DND-41 (cell line): ENCODE measurements around the gene NCSTN.

Experiments
- ATAC-seq: fragments of 200-7000 bp; cut with Tn5 transposase; 3 replicates; pipeline ENCODE4 v1.9.1; 2021; ENCODE audit warnings: low read depth; ENCODE audit not compliant: insufficient read depth
- DNase-seq: peaks from one replicate; pipeline ENCODE4 v3.0.0-alpha.2; 2020
- H2AFZ ChIP-seq: 2 replicates; pipeline ENCODE4 v1.6.0; 2012; ENCODE audit warnings: low read depth, low read length
- H3K27ac ChIP-seq: 2 replicates; pipeline ENCODE4 v1.5.1; 2012; ENCODE audit warnings: low read length, inconsistent platforms
- H3K27me3 ChIP-seq: fragments of 200-600 bp; sonication (generic); 2 replicates; pipeline ENCODE4 v1.6.0; 2012; ENCODE audit warnings: low read length, mild to moderate bottlenecking, inconsistent platforms; ENCODE audit not compliant: insufficient read depth, poor library complexity
- H3K36me3 ChIP-seq: 2 replicates; pipeline ENCODE4 v1.5.1; 2012; ENCODE audit warnings: low read length, inconsistent platforms; ENCODE audit not compliant: insufficient read depth
- H3K4me1 ChIP-seq: 2 replicates; pipeline ENCODE4 v1.5.1; 2012; ENCODE audit warnings: mild to moderate bottlenecking, low read length; ENCODE audit not compliant: insufficient read depth
- H3K4me2 ChIP-seq: 2 replicates; pipeline ENCODE4 v1.6.0; 2012; ENCODE audit warnings: mild to moderate bottlenecking, moderate library complexity, low read length, inconsistent platforms; ENCODE audit not compliant: insufficient read depth
- H3K4me3 ChIP-seq, 2 experiments: fragments of 200-600 bp in 1 of 2; shearing (Covaris generic) in 1 of 2; 2 replicates each; pipeline ENCODE4 v1.5.1; 2012 to 2016; ENCODE audit warnings: inconsistent platforms in 2 of 2, low read length in 2 of 2, mild to moderate bottlenecking in 2 of 2, low read depth in 1 of 2, moderate library complexity in 1 of 2
- H3K79me2 ChIP-seq: 2 replicates; pipeline ENCODE4 v1.6.0; 2012; ENCODE audit warnings: low read length, inconsistent platforms; ENCODE audit not compliant: insufficient read depth
- H3K9ac ChIP-seq: 2 replicates; pipeline ENCODE4 v1.6.0; 2012; ENCODE audit warnings: low read depth, mild to moderate bottlenecking, inconsistent platforms, low read length, moderate library complexity
- H3K9me3 ChIP-seq: 2 replicates; pipeline ENCODE4 v1.5.1; 2012; ENCODE audit warnings: low read length, moderate library complexity, mild to moderate bottlenecking, inconsistent platforms; ENCODE audit not compliant: insufficient read depth, severe bottlenecking
- H4K20me1 ChIP-seq: 2 replicates; pipeline ENCODE4 v1.6.0; 2012; ENCODE audit warnings: low read length; ENCODE audit not compliant: insufficient read depth
- EZH2 ChIP-seq: IDR thresholded peaks from 3 replicates; pipeline ENCODE4 v1.6.1; 2012; ENCODE audit warnings: borderline replicate concordance, low read depth, mild to moderate bottlenecking, moderate library complexity, low read length, inconsistent platforms; ENCODE audit not compliant: severe bottlenecking
- TF ChIP-seq, protein P1 (sequence below): IDR thresholded peaks from 2 replicates; pipeline ENCODE4 v1.5.1; 2012; ENCODE audit warnings: borderline replicate concordance, low read length, moderate library complexity, mild to moderate bottlenecking; ENCODE audit not compliant: poor library complexity, severe bottlenecking; ENCODE audit errors: extremely low read depth

Gene NCSTN

DNA sequence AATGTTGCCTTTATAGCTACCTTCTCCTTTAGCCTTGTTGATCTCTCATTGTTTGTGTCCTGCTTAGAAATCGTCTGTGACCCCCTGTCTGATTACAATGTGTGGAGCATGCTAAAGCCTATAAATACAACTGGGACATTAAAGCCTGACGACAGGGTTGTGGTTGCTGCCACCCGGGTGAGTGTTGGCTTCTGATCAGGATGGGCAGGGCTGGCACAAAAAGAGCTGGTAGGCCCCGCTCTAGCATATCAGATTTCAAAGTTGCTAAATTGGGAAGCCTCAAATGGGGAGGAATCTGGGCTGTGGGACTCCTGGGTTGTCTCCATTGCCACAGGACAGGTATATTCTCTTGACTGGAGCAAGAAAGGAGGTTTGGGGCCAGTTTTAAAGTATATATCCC is 8.4 kb downstream of the NCSTN start:
- H2AFZ ChIP-seq = no peak overlapping the region
- DNase-seq (no peak), ATAC-seq (no peak)
- H3K36me3 ChIP-seq = peaks cover 94% of the 10 kb centered on the region
- no peaks in the 10 kb centered on the region for H3K27me3 ChIP-seq
- H4K20me1 ChIP-seq = no peaks in the 10 kb centered on the region
- no peaks in the 10 kb centered on the region for H3K4me1 ChIP-seq
- H3K27ac ChIP-seq = no peak overlapping the region
- H3K4me3 ChIP-seq = no peak overlapping the region
- no peaks in the 10 kb centered on the region for H3K79me2 ChIP-seq
- H3K4me2 ChIP-seq = no peak overlapping the region
- no peak overlapping the region for H3K9ac ChIP-seq
- H3K9me3 ChIP-seq = no peaks in the 10 kb centered on the region
- TF ChIP-seq EZH2 = no peak
- TF ChIP-seq, protein P1, sequence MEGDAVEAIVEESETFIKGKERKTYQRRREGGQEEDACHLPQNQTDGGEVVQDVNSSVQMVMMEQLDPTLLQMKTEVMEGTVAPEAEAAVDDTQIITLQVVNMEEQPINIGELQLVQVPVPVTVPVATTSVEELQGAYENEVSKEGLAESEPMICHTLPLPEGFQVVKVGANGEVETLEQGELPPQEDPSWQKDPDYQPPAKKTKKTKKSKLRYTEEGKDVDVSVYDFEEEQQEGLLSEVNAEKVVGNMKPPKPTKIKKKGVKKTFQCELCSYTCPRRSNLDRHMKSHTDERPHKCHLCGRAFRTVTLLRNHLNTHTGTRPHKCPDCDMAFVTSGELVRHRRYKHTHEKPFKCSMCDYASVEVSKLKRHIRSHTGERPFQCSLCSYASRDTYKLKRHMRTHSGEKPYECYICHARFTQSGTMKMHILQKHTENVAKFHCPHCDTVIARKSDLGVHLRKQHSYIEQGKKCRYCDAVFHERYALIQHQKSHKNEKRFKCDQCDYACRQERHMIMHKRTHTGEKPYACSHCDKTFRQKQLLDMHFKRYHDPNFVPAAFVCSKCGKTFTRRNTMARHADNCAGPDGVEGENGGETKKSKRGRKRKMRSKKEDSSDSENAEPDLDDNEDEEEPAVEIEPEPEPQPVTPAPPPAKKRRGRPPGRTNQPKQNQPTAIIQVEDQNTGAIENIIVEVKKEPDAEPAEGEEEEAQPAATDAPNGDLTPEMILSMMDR = no peak

DNA sequence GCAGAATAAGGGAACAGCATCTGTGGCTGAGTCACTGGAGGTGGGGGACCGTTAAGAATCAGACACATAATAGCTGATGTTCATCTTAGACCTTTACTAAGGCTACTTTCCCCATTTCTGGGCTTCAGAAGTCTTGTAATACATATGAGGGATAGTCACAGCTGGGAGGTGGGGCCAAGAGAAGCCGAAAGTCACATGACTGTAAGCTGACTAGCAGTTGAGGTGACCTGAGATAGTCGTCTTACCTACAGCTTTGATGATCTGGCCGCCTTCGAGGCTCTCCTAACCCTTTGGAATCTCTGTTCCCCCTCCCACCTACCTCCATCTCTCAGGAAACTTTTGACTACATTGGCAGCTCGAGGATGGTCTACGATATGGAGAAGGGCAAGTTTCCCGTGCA is 9.4 kb downstream of the NCSTN start:
- no peak for ATAC-seq
- no peaks in the 10 kb centered on the region for H4K20me1 ChIP-seq

DNA sequence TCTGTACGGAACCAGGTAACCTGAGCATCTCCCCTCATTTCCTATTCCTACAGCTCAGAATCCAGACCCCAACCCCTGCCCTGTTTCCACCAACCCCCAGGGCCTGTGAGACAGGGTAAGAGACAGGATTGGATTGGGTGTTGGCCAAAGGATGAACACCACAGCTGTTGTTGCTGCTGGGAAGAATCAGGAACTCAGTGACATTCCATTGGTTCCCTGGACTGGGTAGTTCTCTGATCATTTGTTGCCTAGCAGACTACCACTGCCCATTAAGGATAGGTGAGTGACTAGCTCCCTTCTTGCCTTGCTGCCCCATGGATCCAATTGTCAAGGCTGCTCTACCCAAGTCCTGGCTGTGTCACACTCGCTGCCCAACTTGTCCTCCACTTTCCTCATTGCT is 10.0 kb downstream of the NCSTN start:
- no peak for DNase-seq
- Histone ChIP-seq H3K4me3 (no peak overlapping the region), H3K27me3 (no peaks in the 10 kb centered on the region), H3K9me3 (no peaks in the 10 kb centered on the region), H3K4me1 (no peaks in the 10 kb centered on the region), H3K27ac (no peak overlapping the region), H3K79me2 (no peaks in the 10 kb centered on the region), H4K20me1 (no peaks in the 10 kb centered on the region), H3K4me2 (no peak overlapping the region), H3K36me3 (peaks cover 94% of the 10 kb centered on the region), H3K9ac (no peak overlapping the region), H2AFZ (no peak overlapping the region)
- no peak for ATAC-seq
- TF ChIP-seq EZH2 = no peak
- TF ChIP-seq, protein P1 = no peak

More for the DNA sequence above, 9.4 kb downstream of the NCSTN start:
- no peak overlapping the region for H2AFZ ChIP-seq
- no peak overlapping the region for H3K27ac ChIP-seq
- H3K27me3 ChIP-seq = no peaks in the 10 kb centered on the region
- no peaks in the 10 kb centered on the region for H3K4me1 ChIP-seq
- H3K9ac ChIP-seq = no peak overlapping the region
- H3K36me3 ChIP-seq = peaks cover 96% of the 10 kb centered on the region
- no peak overlapping the region for H3K4me2 ChIP-seq
- H3K9me3 ChIP-seq = no peaks in the 10 kb centered on the region
- no peak overlapping the region for H3K4me3 ChIP-seq
- TF ChIP-seq EZH2 = no peak
- TF ChIP-seq, protein P1 = no peak
- no peak for DNase-seq
- no peaks in the 10 kb centered on the region for H3K79me2 ChIP-seq
